ENCODE data around the gene ZC3H6.
"Not testable (repeated sequence)": the region's sequence is repeated elsewhere in the genome, so short reads cannot be mapped to it uniquely, and the experiment has no call there.

The ZC3H6 gene

DNA sequence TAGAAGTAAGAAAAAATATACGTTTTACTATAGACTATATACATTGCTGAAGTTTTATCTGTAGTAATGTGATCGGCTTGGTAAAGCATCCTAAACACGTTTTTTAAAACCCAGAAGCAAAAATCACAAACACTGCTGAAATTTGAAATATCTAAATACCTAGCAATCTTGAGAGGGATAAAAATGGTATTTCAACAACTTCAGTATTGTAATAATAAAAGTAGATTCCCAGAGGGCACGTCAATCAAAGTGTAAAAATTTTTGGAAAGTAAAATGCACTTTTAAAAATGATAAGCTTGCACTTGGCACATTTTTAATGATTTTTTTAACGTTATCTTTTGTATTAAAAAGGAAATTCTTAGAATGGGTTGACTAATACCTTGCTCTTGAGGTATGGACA lies 1.6 kb downstream of the ZC3H6 start:
- no peak for DNase-seq

GRCh38 chr2:112277596-112278220 lies 2.3 kb downstream of the ZC3H6 start:
- DNase-seq: no peak

DNA sequence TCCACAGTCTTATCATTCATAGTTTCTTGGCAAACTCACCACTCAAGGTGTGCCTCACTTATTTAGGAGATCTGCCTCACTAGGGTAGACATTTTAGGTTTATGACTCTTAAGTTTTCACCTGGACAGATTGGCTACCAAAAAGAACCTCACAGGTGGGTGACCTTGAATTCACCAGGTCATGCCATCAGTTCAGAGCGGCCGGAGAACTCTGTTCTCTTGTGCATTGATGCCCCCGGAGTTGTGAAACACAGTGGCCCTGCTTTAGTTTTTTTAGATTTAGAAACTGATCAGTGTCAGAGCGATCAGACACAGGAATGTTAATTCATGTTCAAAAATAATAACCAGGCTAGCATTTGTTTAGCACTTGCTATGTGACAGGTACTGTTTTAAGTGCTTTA lies 6.7 kb downstream of the ZC3H6 start:
- DNase-seq: not testable (repeated sequence)

DNA sequence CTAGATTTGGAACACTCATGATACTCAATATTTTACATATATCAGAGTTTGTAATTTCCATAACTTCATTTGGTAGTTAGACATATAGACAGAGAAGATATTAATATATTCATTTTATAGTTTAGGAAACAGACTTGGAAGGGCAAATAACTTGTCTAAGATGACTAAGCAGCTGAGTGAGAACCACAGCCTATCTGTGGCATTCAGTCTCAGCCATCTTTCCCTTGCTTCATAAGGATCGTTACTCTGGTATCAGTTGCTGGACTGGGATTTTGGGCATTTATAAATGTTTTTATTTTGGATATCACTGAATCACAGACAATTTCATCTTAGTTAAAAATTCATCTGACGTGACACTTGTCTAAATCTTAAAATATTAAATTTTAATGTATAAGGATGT lies 8.1 kb downstream of the ZC3H6 start:
- not testable (repeated sequence) for DNase-seq

- no peak for DNase-seq
Measured at GRCh38 chr2:112290088-112290487, 14.7 kb downstream of the ZC3H6 start.

- DNase-seq: no peak
Measured at GRCh38 chr2:112290648-112291047, 15.3 kb downstream of the ZC3H6 start.

- DNase-seq: no peak
Measured at GRCh38 chr2:112293636-112294401, 18.4 kb downstream of the ZC3H6 start.

GRCh38 chr2:112295407-112296078 lies 20.1 kb downstream of the ZC3H6 start:
- DNase-seq: no peak

DNA sequence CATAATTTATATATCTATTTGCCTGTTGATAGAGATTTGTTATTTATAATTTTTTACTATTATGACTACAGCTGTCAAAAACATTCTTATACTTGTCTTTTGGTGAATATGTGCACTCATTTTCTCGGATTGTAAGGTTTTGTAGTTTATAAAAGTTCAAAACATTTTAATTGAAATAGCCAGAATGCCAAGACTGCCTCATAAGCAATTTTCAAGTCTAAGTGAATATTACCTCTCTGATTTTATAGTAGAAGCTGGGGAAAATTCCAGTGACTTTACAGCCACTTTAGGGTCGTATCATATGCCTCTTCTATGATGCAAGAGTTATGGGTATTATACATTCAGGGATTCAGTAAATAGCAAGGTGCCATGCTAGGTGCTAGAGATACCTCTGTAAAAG lies 21.0 kb downstream of the ZC3H6 start:
- DNase-seq: no peak

DNA sequence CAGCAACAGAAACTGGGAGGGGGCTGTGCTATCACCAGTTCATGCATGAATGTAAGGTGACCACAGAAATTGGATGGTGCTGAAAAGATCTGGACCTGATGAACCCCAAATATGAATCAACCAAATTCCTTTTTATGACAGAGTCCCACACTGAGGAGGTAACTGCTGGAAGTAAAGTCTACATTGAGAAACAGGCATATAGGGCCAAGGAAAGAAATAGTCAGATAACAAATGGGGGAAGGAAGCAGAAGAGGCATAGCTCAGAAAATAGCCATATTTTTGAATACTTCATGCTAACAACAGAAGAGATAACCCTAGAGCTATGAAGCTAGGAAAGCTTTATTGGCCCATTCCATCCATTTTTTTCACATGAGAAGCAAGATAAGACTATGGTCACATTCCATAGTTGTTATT lies 25.8 kb downstream of the ZC3H6 start:
- DNase-seq: no peak

DNA sequence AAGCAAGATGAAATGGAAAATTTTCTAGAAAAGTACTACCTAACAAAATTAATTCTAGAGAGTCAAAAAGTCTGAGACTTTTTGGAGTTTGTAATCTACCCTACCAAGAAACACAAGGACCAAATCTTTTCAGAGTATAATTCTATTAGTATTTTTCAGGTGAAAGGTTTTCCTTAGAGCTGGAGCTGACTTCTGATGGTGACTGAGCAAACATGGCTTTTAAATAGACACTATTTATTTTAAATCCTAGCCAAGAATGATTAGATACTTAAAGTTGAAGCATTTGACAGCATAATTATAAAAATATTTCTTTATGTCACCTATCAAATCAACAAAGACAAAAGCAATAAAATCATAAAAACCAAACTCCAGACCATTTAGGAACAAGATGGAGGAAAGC lies 26.6 kb downstream of the ZC3H6 start:
- DNase-seq: no peak

DNA sequence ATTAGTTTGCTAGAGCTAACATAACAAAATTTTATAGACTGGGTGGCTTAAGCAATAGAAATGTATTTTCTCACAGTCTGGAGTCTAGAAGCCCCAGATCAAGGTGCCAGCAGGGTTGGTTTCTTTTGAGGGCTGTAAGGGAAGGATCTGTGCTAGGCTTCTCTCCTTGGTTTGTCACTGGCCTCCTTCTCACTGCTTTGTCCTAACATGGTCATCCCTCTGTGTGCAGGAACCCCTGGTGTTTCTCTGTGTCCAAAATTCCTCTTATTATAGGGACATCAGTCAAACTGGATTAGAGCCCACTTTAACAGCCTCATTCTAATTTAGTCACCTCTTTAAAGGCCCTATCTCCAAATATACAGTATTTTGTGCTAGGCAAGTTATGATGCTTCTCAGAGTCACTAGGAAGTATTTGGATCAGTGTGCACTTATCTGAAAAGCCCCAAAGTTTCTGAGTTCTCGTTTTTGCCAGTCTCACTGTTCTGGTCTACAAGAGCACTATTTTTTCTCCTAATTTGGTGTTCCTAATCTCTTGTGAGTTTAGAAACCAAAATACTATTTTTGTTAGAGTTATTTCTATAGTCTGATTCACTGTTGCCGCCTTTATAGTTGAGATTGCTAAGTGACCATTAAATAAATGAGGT lies 29.0 kb downstream of the ZC3H6 start:
- no peak for DNase-seq

DNA sequence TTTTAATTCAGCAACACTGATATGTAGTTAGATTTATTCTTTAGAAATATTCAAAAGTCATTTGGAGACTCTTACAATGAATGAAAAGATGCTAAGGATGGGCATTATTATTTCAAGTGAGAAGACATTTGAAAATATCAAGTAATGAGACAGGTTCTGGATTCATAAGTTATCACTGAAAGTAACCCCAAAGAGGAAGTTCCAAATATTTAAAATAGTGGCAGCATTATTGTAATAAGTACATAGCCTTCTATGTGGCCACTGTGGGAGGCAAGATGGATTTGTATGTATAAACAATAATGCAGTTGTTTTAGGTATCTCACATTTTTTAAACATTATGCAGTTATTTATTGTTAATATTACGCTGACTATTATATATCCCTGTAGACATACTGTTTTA lies 29.7 kb downstream of the ZC3H6 start:
- no peak for DNase-seq

- no peak for DNase-seq
Measured at GRCh38 chr2:112310906-112311305, 35.5 kb downstream of the ZC3H6 start.

GRCh38 chr2:112311932-112312331 lies 36.5 kb downstream of the ZC3H6 start:
- no peak for DNase-seq

- DNase-seq: no peak
Measured at GRCh38 chr2:112312821-112313220, 37.4 kb downstream of the ZC3H6 start.

GRCh38 chr2:112314856-112315255 lies 39.5 kb downstream of the ZC3H6 start:
- no peak for DNase-seq

DNA sequence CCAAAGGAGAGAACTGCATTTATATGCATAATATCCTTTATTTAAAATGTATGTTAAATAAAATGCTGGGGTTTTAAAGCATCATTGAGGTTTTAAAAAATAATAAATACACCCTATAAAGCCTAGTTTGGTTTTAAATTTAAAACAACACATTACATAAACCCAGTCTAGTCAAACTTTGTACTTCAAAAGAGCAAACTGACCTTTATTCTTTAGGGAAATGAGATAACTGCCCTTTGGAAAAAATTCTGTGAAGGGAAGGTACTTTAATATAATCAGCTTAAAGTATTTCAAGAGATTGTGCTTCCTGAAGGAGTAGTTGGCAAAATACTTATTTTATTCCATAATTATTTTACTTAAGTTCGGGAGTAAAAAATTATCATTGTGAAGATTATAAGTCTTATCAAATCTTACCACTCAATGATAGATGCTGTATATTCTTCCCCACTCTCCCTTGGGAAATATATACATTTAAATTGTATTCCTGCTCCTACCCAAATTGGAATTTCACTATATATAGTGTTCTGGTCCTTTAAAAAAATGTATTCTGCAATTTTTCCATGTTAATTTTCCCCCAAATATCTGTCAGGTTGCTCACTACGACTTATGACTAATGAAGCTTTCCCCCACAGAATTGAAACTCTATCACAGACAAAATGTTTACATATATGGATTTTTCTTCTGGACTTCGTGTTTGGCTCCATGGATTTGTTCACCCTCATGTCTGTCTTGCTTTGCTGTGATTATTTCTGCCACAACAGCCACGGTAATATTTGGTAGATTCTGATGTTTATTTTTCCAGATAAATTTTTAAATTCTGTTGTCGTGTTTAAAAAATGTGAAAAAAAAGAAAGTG lies 42.1 kb downstream of the ZC3H6 start:
- DNase-seq: no peak

DNA sequence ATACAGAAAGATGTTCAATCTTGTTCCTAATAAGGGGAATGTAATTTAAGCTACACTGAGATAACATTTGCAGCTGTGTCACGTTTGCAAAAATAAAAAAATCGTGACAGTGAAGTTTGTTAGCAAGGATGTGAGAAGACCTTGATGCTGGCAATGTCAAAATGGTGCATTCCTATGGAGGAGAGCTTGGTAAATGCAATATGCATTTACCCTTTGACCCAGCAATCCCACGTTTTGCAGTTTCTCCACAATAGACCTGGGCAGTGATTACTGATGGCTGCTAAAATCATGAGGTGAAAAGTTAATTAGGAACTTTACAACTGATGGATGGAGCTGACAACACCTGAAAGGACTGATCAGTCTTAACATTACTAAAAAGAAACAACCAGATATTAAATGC lies 43.1 kb downstream of the ZC3H6 start:
- DNase-seq: no peak

DNA sequence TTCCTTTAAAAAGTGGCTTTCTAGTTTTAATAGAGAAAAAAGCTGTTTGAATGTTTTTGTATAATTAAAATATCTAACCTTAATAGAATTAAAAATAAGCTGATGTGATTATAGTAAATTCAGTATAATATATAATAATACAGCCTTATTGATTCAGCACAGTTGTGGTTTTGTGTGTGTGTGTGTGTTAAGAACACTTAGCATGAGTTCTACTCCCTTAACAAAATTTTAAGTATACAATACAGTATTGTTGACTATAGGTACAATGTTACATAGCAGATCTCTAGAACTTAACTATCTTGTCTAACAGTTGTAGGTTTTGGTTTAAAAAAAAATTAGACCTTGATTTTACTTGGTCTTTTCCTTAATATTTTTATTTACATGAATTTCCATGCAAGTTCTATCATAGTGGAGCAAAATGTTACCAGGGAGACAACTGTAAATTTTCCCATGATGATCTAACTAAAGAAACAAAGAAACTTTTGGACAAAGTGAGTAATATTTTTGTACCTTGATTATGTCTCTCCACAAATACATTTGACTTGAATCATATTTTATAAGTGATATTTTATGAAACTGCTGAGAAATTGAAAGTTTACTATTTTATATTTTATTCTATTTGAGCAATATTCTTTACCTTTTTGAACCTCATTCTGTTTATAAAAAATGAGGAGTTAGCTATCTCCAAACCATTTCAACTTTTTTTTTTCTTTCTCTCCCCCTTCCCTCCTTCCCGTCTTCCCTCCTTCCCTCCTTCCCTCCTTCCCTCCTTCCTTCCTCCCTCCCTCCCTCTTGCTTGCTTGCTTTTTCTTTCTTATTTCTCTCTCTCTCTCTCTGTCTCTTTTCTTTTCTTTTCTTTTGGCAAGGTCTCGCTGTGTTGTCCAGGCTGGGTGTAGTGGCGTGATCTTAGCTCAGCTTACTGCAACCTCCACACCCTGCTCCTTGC lies 46.3 kb downstream of the ZC3H6 start:
- DNase-seq: no peak

DNA sequence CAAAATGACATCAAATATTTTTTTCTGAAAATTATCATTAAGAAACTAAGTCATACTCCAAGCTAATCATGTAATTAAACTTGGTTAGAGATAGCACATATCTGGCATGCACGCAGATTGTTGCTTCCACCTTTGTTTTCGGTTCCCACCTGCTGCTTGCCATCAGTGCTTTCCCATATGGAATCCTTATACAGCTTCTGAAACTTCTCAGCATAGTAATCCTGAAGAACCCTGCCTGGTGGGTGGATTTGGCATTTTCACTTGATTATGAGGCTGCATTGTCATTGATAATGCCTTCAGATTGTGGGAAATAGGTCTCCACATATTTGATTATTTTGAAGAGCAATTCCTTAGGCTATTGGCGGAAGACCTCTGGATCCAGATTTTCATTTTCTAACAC lies 47.5 kb downstream of the ZC3H6 start:
- DNase-seq: no peak
